ENCODE measurements around the gene NCBP3. TPM values are rescaled to one million over a fixed set of nuclear protein-coding genes. Genes with fewer than 3 reads are reported as not detected.

Gene NCBP3
- total and polyA plus RNA-seq, 2 of the 8 experiments (the other 6 are each of a cell fraction or from before 2014, with no cell fraction given) = 19.6 to 46.1 TPM

DNA sequence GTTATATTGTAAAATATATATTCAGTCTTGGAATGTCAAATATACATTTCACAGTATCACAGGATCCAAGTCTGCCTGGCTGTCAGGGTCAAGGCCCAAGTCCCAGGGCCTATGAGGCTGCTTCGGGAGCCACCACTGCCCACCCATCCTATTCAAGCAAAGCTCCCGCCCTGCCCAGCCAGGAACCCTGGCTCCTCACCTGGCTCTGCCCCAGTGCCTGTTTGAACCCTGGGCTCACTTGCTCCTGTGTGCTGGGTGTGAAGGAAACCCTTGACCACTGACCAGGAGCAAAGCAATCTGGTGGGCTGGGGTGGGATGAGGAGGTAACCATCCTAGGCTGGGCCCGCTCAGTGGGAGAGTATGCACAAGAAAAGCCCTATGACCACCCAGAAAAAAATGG, 72.1 kb downstream of the NCBP3 start (continued):
- TF ChIP-seq, protein P1, sequence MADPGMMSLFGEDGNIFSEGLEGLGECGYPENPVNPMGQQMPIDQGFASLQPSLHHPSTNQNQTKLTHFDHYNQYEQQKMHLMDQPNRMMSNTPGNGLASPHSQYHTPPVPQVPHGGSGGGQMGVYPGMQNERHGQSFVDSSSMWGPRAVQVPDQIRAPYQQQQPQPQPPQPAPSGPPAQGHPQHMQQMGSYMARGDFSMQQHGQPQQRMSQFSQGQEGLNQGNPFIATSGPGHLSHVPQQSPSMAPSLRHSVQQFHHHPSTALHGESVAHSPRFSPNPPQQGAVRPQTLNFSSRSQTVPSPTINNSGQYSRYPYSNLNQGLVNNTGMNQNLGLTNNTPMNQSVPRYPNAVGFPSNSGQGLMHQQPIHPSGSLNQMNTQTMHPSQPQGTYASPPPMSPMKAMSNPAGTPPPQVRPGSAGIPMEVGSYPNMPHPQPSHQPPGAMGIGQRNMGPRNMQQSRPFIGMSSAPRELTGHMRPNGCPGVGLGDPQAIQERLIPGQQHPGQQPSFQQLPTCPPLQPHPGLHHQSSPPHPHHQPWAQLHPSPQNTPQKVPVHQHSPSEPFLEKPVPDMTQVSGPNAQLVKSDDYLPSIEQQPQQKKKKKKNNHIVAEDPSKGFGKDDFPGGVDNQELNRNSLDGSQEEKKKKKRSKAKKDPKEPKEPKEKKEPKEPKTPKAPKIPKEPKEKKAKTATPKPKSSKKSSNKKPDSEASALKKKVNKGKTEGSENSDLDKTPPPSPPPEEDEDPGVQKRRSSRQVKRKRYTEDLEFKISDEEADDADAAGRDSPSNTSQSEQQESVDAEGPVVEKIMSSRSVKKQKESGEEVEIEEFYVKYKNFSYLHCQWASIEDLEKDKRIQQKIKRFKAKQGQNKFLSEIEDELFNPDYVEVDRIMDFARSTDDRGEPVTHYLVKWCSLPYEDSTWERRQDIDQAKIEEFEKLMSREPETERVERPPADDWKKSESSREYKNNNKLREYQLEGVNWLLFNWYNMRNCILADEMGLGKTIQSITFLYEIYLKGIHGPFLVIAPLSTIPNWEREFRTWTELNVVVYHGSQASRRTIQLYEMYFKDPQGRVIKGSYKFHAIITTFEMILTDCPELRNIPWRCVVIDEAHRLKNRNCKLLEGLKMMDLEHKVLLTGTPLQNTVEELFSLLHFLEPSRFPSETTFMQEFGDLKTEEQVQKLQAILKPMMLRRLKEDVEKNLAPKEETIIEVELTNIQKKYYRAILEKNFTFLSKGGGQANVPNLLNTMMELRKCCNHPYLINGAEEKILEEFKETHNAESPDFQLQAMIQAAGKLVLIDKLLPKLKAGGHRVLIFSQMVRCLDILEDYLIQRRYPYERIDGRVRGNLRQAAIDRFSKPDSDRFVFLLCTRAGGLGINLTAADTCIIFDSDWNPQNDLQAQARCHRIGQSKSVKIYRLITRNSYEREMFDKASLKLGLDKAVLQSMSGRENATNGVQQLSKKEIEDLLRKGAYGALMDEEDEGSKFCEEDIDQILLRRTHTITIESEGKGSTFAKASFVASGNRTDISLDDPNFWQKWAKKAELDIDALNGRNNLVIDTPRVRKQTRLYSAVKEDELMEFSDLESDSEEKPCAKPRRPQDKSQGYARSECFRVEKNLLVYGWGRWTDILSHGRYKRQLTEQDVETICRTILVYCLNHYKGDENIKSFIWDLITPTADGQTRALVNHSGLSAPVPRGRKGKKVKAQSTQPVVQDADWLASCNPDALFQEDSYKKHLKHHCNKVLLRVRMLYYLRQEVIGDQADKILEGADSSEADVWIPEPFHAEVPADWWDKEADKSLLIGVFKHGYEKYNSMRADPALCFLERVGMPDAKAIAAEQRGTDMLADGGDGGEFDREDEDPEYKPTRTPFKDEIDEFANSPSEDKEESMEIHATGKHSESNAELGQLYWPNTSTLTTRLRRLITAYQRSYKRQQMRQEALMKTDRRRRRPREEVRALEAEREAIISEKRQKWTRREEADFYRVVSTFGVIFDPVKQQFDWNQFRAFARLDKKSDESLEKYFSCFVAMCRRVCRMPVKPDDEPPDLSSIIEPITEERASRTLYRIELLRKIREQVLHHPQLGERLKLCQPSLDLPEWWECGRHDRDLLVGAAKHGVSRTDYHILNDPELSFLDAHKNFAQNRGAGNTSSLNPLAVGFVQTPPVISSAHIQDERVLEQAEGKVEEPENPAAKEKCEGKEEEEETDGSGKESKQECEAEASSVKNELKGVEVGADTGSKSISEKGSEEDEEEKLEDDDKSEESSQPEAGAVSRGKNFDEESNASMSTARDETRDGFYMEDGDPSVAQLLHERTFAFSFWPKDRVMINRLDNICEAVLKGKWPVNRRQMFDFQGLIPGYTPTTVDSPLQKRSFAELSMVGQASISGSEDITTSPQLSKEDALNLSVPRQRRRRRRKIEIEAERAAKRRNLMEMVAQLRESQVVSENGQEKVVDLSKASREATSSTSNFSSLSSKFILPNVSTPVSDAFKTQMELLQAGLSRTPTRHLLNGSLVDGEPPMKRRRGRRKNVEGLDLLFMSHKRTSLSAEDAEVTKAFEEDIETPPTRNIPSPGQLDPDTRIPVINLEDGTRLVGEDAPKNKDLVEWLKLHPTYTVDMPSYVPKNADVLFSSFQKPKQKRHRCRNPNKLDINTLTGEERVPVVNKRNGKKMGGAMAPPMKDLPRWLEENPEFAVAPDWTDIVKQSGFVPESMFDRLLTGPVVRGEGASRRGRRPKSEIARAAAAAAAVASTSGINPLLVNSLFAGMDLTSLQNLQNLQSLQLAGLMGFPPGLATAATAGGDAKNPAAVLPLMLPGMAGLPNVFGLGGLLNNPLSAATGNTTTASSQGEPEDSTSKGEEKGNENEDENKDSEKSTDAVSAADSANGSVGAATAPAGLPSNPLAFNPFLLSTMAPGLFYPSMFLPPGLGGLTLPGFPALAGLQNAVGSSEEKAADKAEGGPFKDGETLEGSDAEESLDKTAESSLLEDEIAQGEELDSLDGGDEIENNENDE (IDR thresholded peaks at IDR 0.05; ENCODE audit: insufficient replicate concordance, low read length) = no peak
- TF ChIP-seq SP1 (IDR thresholded peaks at IDR 0.05; ENCODE audit: low read depth, low read length) (no peak), KDM4A (IDR thresholded peaks at IDR 0.05; ENCODE audit: low read depth, low read length, severe bottlenecking) (no peak), SP4 (IDR thresholded peaks at IDR 0.05; ENCODE audit: low read length) (no peak), CBX8 (IDR thresholded peaks at IDR 0.05; ENCODE audit: borderline replicate concordance, low read depth, low read length) (no peak), SAP30 (IDR thresholded peaks at IDR 0.05; ENCODE audit: insufficient read depth, insufficient replicate concordance, low read length) (no peak), SRF (IDR thresholded peaks at IDR 0.05; ENCODE audit: low read depth, low read length) (no peak), TEAD4 (IDR thresholded peaks at IDR 0.05; ENCODE audit: low read depth, low read length) (no peak), HDAC2 (IDR thresholded peaks at IDR 0.05; ENCODE audit: borderline replicate concordance in 1 of 2, low read depth in 2 of 2, low read length in 2 of 2) (no peak)
- TF ChIP-seq, protein P2, sequence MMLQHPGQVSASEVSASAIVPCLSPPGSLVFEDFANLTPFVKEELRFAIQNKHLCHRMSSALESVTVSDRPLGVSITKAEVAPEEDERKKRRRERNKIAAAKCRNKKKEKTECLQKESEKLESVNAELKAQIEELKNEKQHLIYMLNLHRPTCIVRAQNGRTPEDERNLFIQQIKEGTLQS (IDR thresholded peaks at IDR 0.05; ENCODE audit: insufficient read depth, low read depth, low read length) = no peak
